C4-2B (cell line): Measurements from ENCODE around the gene BACE1-AS.

Source experiments
- CTCF ChIP-seq: fragments of 450-650 bp; conservative IDR thresholded peaks from 2 replicates; pipeline ENCODE4 v1.5.1; 2017; ENCODE audit warnings: mild to moderate bottlenecking
- ZFX ChIP-seq: fragments of 450-650 bp; IDR thresholded peaks from 2 replicates; pipeline ENCODE4 v1.6.1; 2017

GRCh38 chr11:117327567-117328374, 36.6 kb downstream of the BACE1-AS start, which contains the start of gene CEP164:
- TF ChIP-seq CTCF (no peak), ZFX (peak; percentile 41; the same call in 1 of the 2 replicates)
